Measurements from ENCODE around the gene SERPINA1. TPM values are rescaled to one million over a fixed set of nuclear protein-coding genes. Genes with fewer than 3 reads are reported as not detected.

The SERPINA1 gene
- total RNA-seq, 1 experiment from 2014 or later, result not detected

- H3K4me3 Mint-ChIP-seq, result no peak overlapping the region
- Histone ChIP-seq H3K4ac (ENCODE audit: low read depth, low read length) (no peak overlapping the region), H3K9ac (ENCODE audit: extremely low read depth, insufficient read length, low read length) (no peak overlapping the region), H4K20me1 (ENCODE audit: control insufficient read depth, insufficient read depth, insufficient read length) (no peaks in the 10 kb centered on the region), H2BK15ac (ENCODE audit: low read depth, low read length) (no peak overlapping the region), H4K8ac (replicated peaks; ENCODE audit: insufficient read length, low read depth, low read length) (no peak overlapping the region), H3K18ac (ENCODE audit: insufficient read length, low read depth, low read length) (no peak overlapping the region), H3K56ac (ENCODE audit: insufficient read length, low read depth, low read length) (no peak overlapping the region), H3T11ph (ENCODE audit: low read length) (no peak overlapping the region), H3K27ac (ENCODE audit: insufficient read length, low read depth, low read length) (no peak overlapping the region), H3K27me3 (ENCODE audit: insufficient read depth, low read length) (no peaks in the 10 kb centered on the region; the same call in 1 of the 2 replicates), H2AFZ (ENCODE audit: low read length) (no peak overlapping the region), H3K79me1 (ENCODE audit: insufficient read depth, low read depth, low read length, poor library complexity, severe bottlenecking) (no peaks in the 10 kb centered on the region), H2BK5ac (ENCODE audit: insufficient read length, low read length) (no peak overlapping the region), H3K4me1 (ENCODE audit: insufficient read depth, low read length) (no peaks in the 10 kb centered on the region), H3K79me2 (ENCODE audit: insufficient read depth, low read length) (no peaks in the 10 kb centered on the region), H2AK5ac (ENCODE audit: insufficient read length, low read length) (no peak overlapping the region), H2BK120ac (ENCODE audit: low read depth, low read length, poor library complexity, severe bottlenecking) (no peak overlapping the region), H3K23ac (ENCODE audit: insufficient read length, low read depth, low read length) (no peak overlapping the region), H2BK12ac (ENCODE audit: insufficient read length, low read depth, low read length) (no peak overlapping the region), H2BK20ac (ENCODE audit: low read depth, low read length, poor library complexity, severe bottlenecking) (no peak overlapping the region), H3K23me2 (ENCODE audit: insufficient read length, low read depth, low read length, poor library complexity, severe bottlenecking) (no peaks in the 10 kb centered on the region), H3K9me3 (ENCODE audit: control insufficient read depth, low read depth, low read length) (no peaks in the 10 kb centered on the region), H4K91ac (ENCODE audit: insufficient read length, low read depth, low read length) (no peak overlapping the region), H3K14ac (ENCODE audit: insufficient read depth, low read length) (no peak overlapping the region; the same call in 1 of the 2 replicates), H4K5ac (ENCODE audit: insufficient read length, low read depth, low read length) (no peak overlapping the region), H3K4me2 (ENCODE audit: insufficient read depth, insufficient read length, low read length) (no peak overlapping the region)
- no CpG with 5 or more reads among the region's 3 CpGs for WGBS (ENCODE audit: extremely low coverage, insufficient read length, low lambda C conversion rate)
- DNase-seq, result no peak
- H3K27ac Mint-ChIP-seq, result no peak overlapping the region
- no peaks in the 10 kb centered on the region for H3K36me3 Mint-ChIP-seq (ENCODE audit: insufficient read depth in 1 of 3, low read depth in 3 of 3)
- no peaks in the 10 kb centered on the region for H3K9me3 Mint-ChIP-seq
- no peaks in the 10 kb centered on the region; the same call in 1 of the 2 replicates for H3K27me3 Mint-ChIP-seq (ENCODE audit: low read depth)
- TF ChIP-seq CTCF (conservative IDR thresholded peaks at IDR 0.05), result no peak
- H3K4me1 Mint-ChIP-seq, result peaks cover 18 to 20% of the 10 kb centered on the region in 2 experiments
Observed at GRCh38 chr14:94368243-94368590, 20.2 kb downstream of the SERPINA1 start.

All from H9 (cell line).